IMR-90 (cell line): ENCODE data around the gene ZNF747. TPM values are rescaled to one million over a fixed set of nuclear protein-coding genes. Genes with fewer than 3 reads are reported as not detected.
A peak's percentile ranks its signal among the peaks of the same experiment; 100 is the strongest.

Experiments
- ATAC-seq: fragments of 200-7000 bp; cut with Tn5 transposase; 2 replicates; pipeline ENCODE4 v1.9.1; 2020; ENCODE audit warnings: low read depth, mild to moderate bottlenecking, moderate library complexity
- BruUV-seq: library from RNA; stranded (reverse); fragments of 400-500 nt; replicated peaks from 2 replicates; lab custom pipeline; 2021; lab: Mats Ljungman, UMichigan
- CTCF ChIA-PET: fragments of 300-600 bp; formaldehyde crosslinking; extraction: SDS; loops from one replicate; lab custom pipeline; 2021; ENCODE audit warnings: antibody characterized with exemption; lab: Yijun Ruan, JAX
- POLR2A ChIA-PET: fragments of 300-600 bp; sonication (Branson Sonifier 250); formaldehyde crosslinking; loops from one replicate; lab custom pipeline; 2022; ENCODE audit warnings: antibody characterized with exemption; ENCODE audit not compliant: unreplicated experiment; lab: Charles Lee
- DNase-seq: peaks from one replicate; pipeline ENCODE4 v3.0.0; 2013
- H2AFZ ChIP-seq: replicated peaks from 2 replicates; pipeline ENCODE3; 2013; ENCODE audit warnings: low read length, mild to moderate bottlenecking; ENCODE audit not compliant: poor library complexity
- H2AK5ac ChIP-seq: 2 replicates; pipeline ENCODE4 v1.6.1; 2013; ENCODE audit warnings: low read depth, low read length, inconsistent platforms
- H2AK9ac ChIP-seq: replicated peaks from 2 replicates; pipeline ENCODE3; 2013; ENCODE audit warnings: mild to moderate bottlenecking, low read depth, low read length, moderate library complexity; ENCODE audit not compliant: poor library complexity
- H2BK120ac ChIP-seq: 2 replicates; pipeline ENCODE4 v1.6.1; 2013; ENCODE audit warnings: low read depth, low read length, inconsistent platforms
- H2BK15ac ChIP-seq: 3 replicates; pipeline ENCODE4 v1.6.1; 2013; ENCODE audit warnings: low read depth, low read length, inconsistent platforms
- H2BK20ac ChIP-seq: 2 replicates; pipeline ENCODE4 v1.6.1; 2013; ENCODE audit warnings: low read depth, mild to moderate bottlenecking, inconsistent platforms, low read length, moderate library complexity
- H2BK5ac ChIP-seq: 2 replicates; pipeline ENCODE4 v1.6.1; 2013; ENCODE audit warnings: mild to moderate bottlenecking, low read depth, low read length, inconsistent platforms; ENCODE audit not compliant: poor library complexity, severe bottlenecking
- H3K14ac ChIP-seq: replicated peaks from 2 replicates; pipeline ENCODE4 v1.6.1; 2013; ENCODE audit warnings: low read depth, low read length, inconsistent platforms
- H3K18ac ChIP-seq: 2 replicates; pipeline ENCODE4 v1.6.1; 2013; ENCODE audit warnings: low read depth, low read length, control low read depth
- H3K23ac ChIP-seq: 2 replicates; pipeline ENCODE4 v1.6.1; 2013; ENCODE audit warnings: low read depth, low read length, inconsistent platforms
- H3K27ac ChIP-seq: 2 replicates; pipeline ENCODE4 v1.5.1; 2013; ENCODE audit warnings: mild to moderate bottlenecking, control low read depth, low read length; ENCODE audit not compliant: insufficient read depth
- H3K27me3 ChIP-seq: 2 replicates; pipeline ENCODE4 v1.6.1; 2013; ENCODE audit warnings: low read length; ENCODE audit not compliant: control insufficient read depth, insufficient read depth
- H3K36me3 ChIP-seq: 2 replicates; pipeline ENCODE4 v1.6.1; 2013; ENCODE audit warnings: low read length, mixed read lengths; ENCODE audit not compliant: control insufficient read depth, insufficient read depth
- H3K4ac ChIP-seq: 2 replicates; pipeline ENCODE4 v1.6.1; 2013; ENCODE audit warnings: low read depth, low read length, inconsistent platforms
- H3K4me1 ChIP-seq: 2 replicates; pipeline ENCODE4 v1.6.1; 2013; ENCODE audit warnings: low read length, mixed read lengths; ENCODE audit not compliant: control insufficient read depth, insufficient read depth
- H3K4me2 ChIP-seq: 2 replicates; pipeline ENCODE4 v1.6.1; 2013; ENCODE audit warnings: low read depth, mild to moderate bottlenecking, control low read depth, low read length, moderate library complexity
- H3K4me3 ChIP-seq: 2 replicates; pipeline ENCODE4 v1.5.1; 2013; ENCODE audit warnings: low read depth, mild to moderate bottlenecking, control low read depth, low read length, moderate library complexity; ENCODE audit not compliant: insufficient read depth
- H3K56ac ChIP-seq: 2 replicates; pipeline ENCODE4 v1.6.1; 2013; ENCODE audit warnings: low read length, inconsistent platforms; ENCODE audit not compliant: insufficient read depth; ENCODE audit errors: extremely low read depth
- H3K79me1 ChIP-seq, 2 experiments: 2 replicates each; pipeline ENCODE4 v1.6.1; 2013; ENCODE audit warnings: low read length in 2 of 2, inconsistent platforms in 1 of 2, low read depth in 1 of 2
- H3K9ac ChIP-seq: 2 replicates; pipeline ENCODE4 v1.6.1; 2013; ENCODE audit warnings: low read depth, low read length, control low read depth
- H3K9me1 ChIP-seq: 2 replicates; pipeline ENCODE4 v1.6.1; 2013; ENCODE audit warnings: low read length, inconsistent platforms; ENCODE audit not compliant: insufficient read depth
- H3K9me3 ChIP-seq: 2 replicates; pipeline ENCODE4 v1.6.1; 2013; ENCODE audit warnings: low read length; ENCODE audit not compliant: control insufficient read depth, insufficient read depth
- H4K20me1 ChIP-seq: 2 replicates; pipeline ENCODE4 v1.6.1; 2013; ENCODE audit warnings: low read length, inconsistent platforms; ENCODE audit not compliant: insufficient read depth
- H4K5ac ChIP-seq: 2 replicates; pipeline ENCODE4 v1.6.1; 2013; ENCODE audit warnings: mild to moderate bottlenecking, low read depth, low read length, control low read depth
- H4K8ac ChIP-seq, 2 experiments: 2 replicates each; pipeline ENCODE4 v1.6.1; 2013; ENCODE audit warnings: low read depth in 2 of 2, low read length in 2 of 2, control low read depth in 1 of 2, inconsistent platforms in 1 of 2
- H4K91ac ChIP-seq: 2 replicates; pipeline ENCODE4 v1.6.1; 2013; ENCODE audit warnings: low read depth, low read length, inconsistent platforms; ENCODE audit not compliant: insufficient read depth
- BHLHE40 ChIP-seq: fragments of 150-350 bp; IDR thresholded peaks from 2 replicates; pipeline ENCODE4 v1.6.1; 2016; ENCODE audit warnings: mild to moderate bottlenecking, low read depth, low read length
- CEBPB ChIP-seq: IDR thresholded peaks from 2 replicates; pipeline ENCODE4 v1.6.1; 2012; ENCODE audit warnings: low read depth, low read length, improper control_type of control experiment
- CHD1 ChIP-seq: IDR thresholded peaks from 2 replicates; pipeline ENCODE4 v1.6.1; 2012; ENCODE audit warnings: low read depth, low read length, improper control_type of control experiment
- ELK1 ChIP-seq: fragments of 150-350 bp; IDR thresholded peaks from 2 replicates; pipeline ENCODE4 v1.6.1; 2016; ENCODE audit warnings: low read depth, mild to moderate bottlenecking, low read length, moderate library complexity, borderline replicate concordance
- FOS ChIP-seq: fragments of 150-350 bp; IDR thresholded peaks from 2 replicates; pipeline ENCODE4 v1.6.1; 2016; ENCODE audit warnings: low read depth, low read length
- MAZ ChIP-seq: IDR thresholded peaks from 2 replicates; pipeline ENCODE4 v1.6.1; 2012; ENCODE audit warnings: low read depth, mild to moderate bottlenecking, low read length, improper control_type of control experiment, moderate library complexity, borderline replicate concordance
- MXI1 ChIP-seq: IDR thresholded peaks from 2 replicates; pipeline ENCODE4 v1.6.1; 2012; ENCODE audit warnings: low read depth, mild to moderate bottlenecking, low read length, moderate library complexity, borderline replicate concordance
- NFE2L2 ChIP-seq: fragments of 150-350 bp; IDR thresholded peaks from 2 replicates; pipeline ENCODE4 v1.6.1; 2016; ENCODE audit warnings: low read depth, mild to moderate bottlenecking, low read length
- POLR2A ChIP-seq: IDR thresholded peaks from 2 replicates; pipeline ENCODE4 v1.6.1; 2012; ENCODE audit warnings: mild to moderate bottlenecking, low read depth, low read length
- RAD21 ChIP-seq: IDR thresholded peaks from 2 replicates; pipeline ENCODE4 v1.6.1; 2012; ENCODE audit warnings: low read length, improper control_type of control experiment
- RCOR1 ChIP-seq: IDR thresholded peaks from 2 replicates; pipeline ENCODE4 v1.6.1; 2012; ENCODE audit warnings: mild to moderate bottlenecking, low read length, improper control_type of control experiment; ENCODE audit not compliant: insufficient replicate concordance
- RFX5 ChIP-seq: IDR thresholded peaks from 2 replicates; pipeline ENCODE4 v1.8.0; 2012; ENCODE audit warnings: low read depth, mild to moderate bottlenecking, low read length, moderate library complexity
- SMC3 ChIP-seq: fragments of 150-350 bp; IDR thresholded peaks from 2 replicates; pipeline ENCODE4 v1.6.1; 2016; ENCODE audit warnings: low read depth, mild to moderate bottlenecking, antibody characterized with exemption, low read length, moderate library complexity
- WGBS, 2 experiments: methylation state at CpG; one replicate each; pipeline versions ENCODE4 v1.1.5 to v1.1.7; 2013; ENCODE audit warnings: missing lambda C conversion rate in 2 of 2; ENCODE audit not compliant: insufficient read length in 1 of 2; ENCODE audit errors: extremely low coverage in 2 of 2; 5-methylcytosine and 5-hydroxymethylcytosine counted together
- dilution Hi-C: fragments of 300-500 bp; cut with HindIII; formaldehyde crosslinking; loops from one replicate; pipeline ENCODE4 v1.14.3; 2018; ENCODE audit warnings: low sequenced_read_pairs; ENCODE audit not compliant: unreplicated experiment
- in situ Hi-C: fragments of 300-500 bp; cut with MboI; formaldehyde crosslinking; loops from 3 replicates; pipeline ENCODE4 v1.14.3; 2019; ENCODE audit warnings: low sequenced_read_pairs, inconsistent platforms, mixed read lengths
- intact Hi-C: fragments of 100-400 bp; cut with micrococcal nuclease; formaldehyde crosslinking; loops from 2 replicates; pipeline ENCODE4 v1.10.0; 2022
- polyA plus RNA-seq, 3 experiments: library from polyadenylated mRNA; depleted of rRNA; stranded (reverse); fragments of >200 nt; gene quantifications; 2 replicates each; pipeline ENCODE4 v1.2.3, GENCODE V29; 2012; ENCODE audit warnings: low replicate concordance in 1 of 3
- total RNA-seq: library from RNA; depleted of rRNA; stranded (reverse); fragments of >200 nt; gene quantifications from 2 replicates; pipeline ENCODE4 v1.2.3, GENCODE V29; 2012
- TF ChIP-seq, protein P1 (sequence below): fragments of 150-350 bp; IDR thresholded peaks from 2 replicates; pipeline ENCODE4 v1.6.1; 2017; ENCODE audit warnings: mild to moderate bottlenecking, antibody characterized with exemption, low read length, low read depth

Gene ZNF747
- total and polyA plus RNA-seq, 2 of the 4 experiments (the other 2 are of a cell fraction): 2.0 to 2.9 TPM

DNA sequence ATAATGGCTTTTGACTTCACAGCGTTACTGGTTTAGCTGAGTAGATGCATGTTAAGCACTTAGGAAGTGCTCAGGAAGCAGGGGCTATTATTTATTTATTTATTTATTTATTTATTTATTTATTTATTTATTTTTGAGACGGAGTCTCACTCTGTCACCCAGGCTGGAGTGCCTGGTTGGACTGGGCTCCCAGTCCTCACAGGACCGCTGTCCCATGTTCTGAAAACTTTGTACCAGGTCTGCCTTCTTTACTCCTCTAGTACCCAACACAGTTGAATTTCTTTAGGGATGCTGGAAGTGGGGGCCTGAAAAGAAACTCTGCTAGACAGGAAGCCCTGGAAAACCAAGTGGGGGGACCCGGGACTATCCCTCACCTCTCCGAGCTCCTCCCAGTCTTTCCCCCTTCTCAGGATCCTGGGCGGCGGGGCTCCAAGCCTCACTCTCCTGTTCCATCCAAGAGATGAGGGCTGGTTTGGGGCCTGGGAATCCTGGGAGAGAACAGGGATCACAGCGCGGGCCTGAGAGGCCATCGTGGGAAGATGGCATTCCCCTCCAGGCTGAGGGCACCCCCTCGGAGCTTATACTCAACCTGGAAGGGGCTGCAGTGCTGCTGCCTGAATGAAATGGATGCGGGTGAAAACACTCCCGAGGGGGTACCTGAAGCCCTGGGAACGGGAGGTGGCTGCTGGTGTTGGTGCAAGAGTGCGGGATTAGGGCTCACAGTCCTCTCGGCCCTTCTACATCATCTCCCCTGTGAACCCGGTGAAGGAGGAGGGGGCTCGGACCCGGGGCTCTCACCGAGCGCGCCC is 36.2 kb upstream of the ZNF747 start:
- peaks cover 5 to 19% of the 10 kb centered on the region in 2 experiments; a peak in 3 of 4 replicates for H3K79me1 ChIP-seq
- 0 out of 3 replicates have a peak overlapping the region, but pooled peaks have one; percentile 29 for H2BK15ac ChIP-seq
- no peak overlapping the region for H2BK20ac ChIP-seq
- H3K4me2 ChIP-seq: peak overlapping the region; percentile 89
- WGBS, 2 experiments: 2% methylated on average over 6 of the region's 22 CpGs; no CpG with 5 or more reads in 1 of the 2 experiments
- H3K27ac ChIP-seq: peak overlapping the region; percentile 89
- H4K91ac ChIP-seq: peak overlapping the region; percentile 80
- peaks cover 9% of the 10 kb centered on the region for H3K4me1 ChIP-seq
- peak; percentile 5; the same call in 1 of the 2 replicates for ATAC-seq
- peak overlapping the region; percentile 57 for H3K4me3 ChIP-seq
- H3K9me3 ChIP-seq: no peaks in the 10 kb centered on the region
- peak overlapping the region; percentile 10; the same call in 1 of the 2 replicates for H3K18ac ChIP-seq
- H4K5ac ChIP-seq: peak overlapping the region; percentile 83
- intact Hi-C loops: loop anchor here (1.0 kb wide), 2 partner anchors 44 to 122 kb away; no protein-coding TSS in a partner anchor
- H3K14ac ChIP-seq: peak overlapping the region; percentile 81
- dilution Hi-C loops: no loop called here
- no peak for TF ChIP-seq RCOR1
- no peak for TF ChIP-seq CHD1
- no peak for TF ChIP-seq MXI1
- no peak for TF ChIP-seq NFE2L2
- TF ChIP-seq MAZ: no peak
- TF ChIP-seq, protein P1, sequence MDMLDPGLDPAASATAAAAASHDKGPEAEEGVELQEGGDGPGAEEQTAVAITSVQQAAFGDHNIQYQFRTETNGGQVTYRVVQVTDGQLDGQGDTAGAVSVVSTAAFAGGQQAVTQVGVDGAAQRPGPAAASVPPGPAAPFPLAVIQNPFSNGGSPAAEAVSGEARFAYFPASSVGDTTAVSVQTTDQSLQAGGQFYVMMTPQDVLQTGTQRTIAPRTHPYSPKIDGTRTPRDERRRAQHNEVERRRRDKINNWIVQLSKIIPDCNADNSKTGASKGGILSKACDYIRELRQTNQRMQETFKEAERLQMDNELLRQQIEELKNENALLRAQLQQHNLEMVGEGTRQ: no peak
- no peak for TF ChIP-seq SMC3
- TF ChIP-seq BHLHE40: no peak
- no peak for TF ChIP-seq RFX5
- TF ChIP-seq RAD21: no peak
- TF ChIP-seq POLR2A: no peak
- no peak for TF ChIP-seq ELK1
- TF ChIP-seq FOS: no peak
- TF ChIP-seq CEBPB: no peak
- POLR2A ChIA-PET: no interaction called here
- H2AFZ ChIP-seq: peak overlapping the region; percentile 94
- H3K9ac ChIP-seq: peak overlapping the region; percentile 79
- H2AK5ac ChIP-seq: peak overlapping the region; percentile 56; the same call in 1 of the 2 replicates
- no peaks in the 10 kb centered on the region for H4K20me1 ChIP-seq
- DNase-seq: peak; percentile 28
- H3K4ac ChIP-seq: peak overlapping the region; percentile 77
- H2BK5ac ChIP-seq: peak overlapping the region; percentile 81
- H3K9me1 ChIP-seq: no peaks in the 10 kb centered on the region
- peak overlapping the region; percentile 81 for H3K23ac ChIP-seq
- peak overlapping the region; percentile 90 for H2AK9ac ChIP-seq
- H2BK120ac ChIP-seq: no peak overlapping the region; the same call in 1 of the 2 replicates
- peaks cover 1% of the 10 kb centered on the region; the same call in 1 of the 2 replicates for H3K27me3 ChIP-seq
- peak overlapping the region; percentile 70 for H3K56ac ChIP-seq
- H4K8ac ChIP-seq: peak overlapping the region; percentile 78 to 98
- in situ Hi-C loops: loop anchor here (5.0 kb wide), 1 partner anchor 34 kb away; no protein-coding TSS in a partner anchor
- no peaks in the 10 kb centered on the region for H3K36me3 ChIP-seq
- CTCF ChIA-PET: interaction anchor here (1.0 kb wide), 1 partner anchor 39 kb away, joined by 3 read pairs; the partner anchor contains the start of gene ZNF689
- BruUV-seq: no TSS peak
